A673 (cell line): ENCODE measurements around the gene ACSBG1. TPM values are rescaled to one million over a fixed set of nuclear protein-coding genes. Genes with fewer than 3 reads are reported as not detected.

Experiments used
- BruUV-seq: library from RNA; stranded (reverse); fragments of 400-500 nt; replicated peaks from 2 replicates; lab custom pipeline; 2021; lab: Mats Ljungman, UMichigan
- CTCF ChIA-PET: fragments of 300-600 bp; sonication (Branson Sonifier 250); formaldehyde crosslinking; loops from one replicate; lab custom pipeline; 2022; ENCODE audit warnings: antibody characterized with exemption; lab: Charles Lee
- POLR2A ChIA-PET: fragments of 300-600 bp; sonication (Branson Sonifier 250); formaldehyde crosslinking; loops from one replicate; lab custom pipeline; 2022; ENCODE audit warnings: antibody characterized with exemption; ENCODE audit not compliant: low non-redundant PET; lab: Charles Lee
- DNase-seq: peaks from one replicate; pipeline ENCODE4 v3.0.0-alpha.2; 2015; ENCODE audit warnings: low spot score
- H3K27ac ChIP-seq: fragments of 200-600 bp; sonication (generic); 2 replicates; pipeline ENCODE4 v1.5.1; 2016; ENCODE audit warnings: mixed run types, low read depth, mild to moderate bottlenecking, mixed read lengths, antibody characterized with exemption, low read length; ENCODE audit not compliant: poor library complexity, severe bottlenecking
- H3K27me3 ChIP-seq: fragments of 200-600 bp; sonication (generic); replicated peaks from 2 replicates; pipeline ENCODE4 v1.6.1; 2017; ENCODE audit warnings: mixed run types, low read depth, mild to moderate bottlenecking, mixed read lengths, antibody characterized with exemption, low read length; ENCODE audit not compliant: insufficient read depth, poor library complexity
- H3K36me3 ChIP-seq: fragments of 200-600 bp; sonication (generic); 2 replicates; pipeline ENCODE4 v1.6.1; 2016; ENCODE audit warnings: mixed run types, mild to moderate bottlenecking, mixed read lengths, antibody characterized with exemption, low read length; ENCODE audit not compliant: insufficient read depth, poor library complexity, severe bottlenecking
- H3K4me1 ChIP-seq: fragments of 200-600 bp; sonication (generic); 2 replicates; pipeline ENCODE4 v1.6.1; 2017; ENCODE audit warnings: mixed run types, mild to moderate bottlenecking, mixed read lengths, antibody characterized with exemption, low read length; ENCODE audit not compliant: insufficient read depth, poor library complexity, severe bottlenecking
- H3K4me3 ChIP-seq: fragments of 200-600 bp; sonication (generic); 2 replicates; pipeline ENCODE4 v1.5.1; 2016; ENCODE audit warnings: low read depth, mixed run types, mild to moderate bottlenecking, mixed read lengths, low read length; ENCODE audit not compliant: poor library complexity, severe bottlenecking
- H3K9me3 ChIP-seq: fragments of 200-600 bp; sonication (generic); 2 replicates; pipeline ENCODE4 v1.6.1; 2016; ENCODE audit warnings: mixed run types, low read depth, mild to moderate bottlenecking, mixed read lengths, antibody characterized with exemption, low read length; ENCODE audit not compliant: poor library complexity, severe bottlenecking
- EZH2 ChIP-seq: fragments of 200-600 bp; sonication (generic); IDR thresholded peaks from 2 replicates; pipeline ENCODE4 v1.6.1; 2017; ENCODE audit warnings: borderline replicate concordance, low read depth, mild to moderate bottlenecking, mixed read lengths, antibody characterized with exemption, low read length; ENCODE audit not compliant: poor library complexity, severe bottlenecking
- intact Hi-C: fragments of 100-400 bp; cut with micrococcal nuclease; formaldehyde crosslinking; loops from one replicate; pipeline ENCODE4 v1.10.0; 2022; ENCODE audit not compliant: unreplicated experiment
- total RNA-seq: library from RNA; stranded (reverse); gene quantifications from 2 replicates; pipeline ENCODE4 v1.2.3, GENCODE V29; 2021
- TF ChIP-seq, protein P1 (sequence below): fragments of 300-800, 200-600 bp; sonication (generic); conservative IDR thresholded peaks from 2 replicates; pipeline ENCODE4 v1.5.1; 2017; ENCODE audit warnings: low read depth, mild to moderate bottlenecking, antibody characterized with exemption, low read length, moderate library complexity, mixed read lengths

ACSBG1 gene
- total RNA-seq, 1 experiment from 2014 or later, result 0.45 TPM

DNA sequence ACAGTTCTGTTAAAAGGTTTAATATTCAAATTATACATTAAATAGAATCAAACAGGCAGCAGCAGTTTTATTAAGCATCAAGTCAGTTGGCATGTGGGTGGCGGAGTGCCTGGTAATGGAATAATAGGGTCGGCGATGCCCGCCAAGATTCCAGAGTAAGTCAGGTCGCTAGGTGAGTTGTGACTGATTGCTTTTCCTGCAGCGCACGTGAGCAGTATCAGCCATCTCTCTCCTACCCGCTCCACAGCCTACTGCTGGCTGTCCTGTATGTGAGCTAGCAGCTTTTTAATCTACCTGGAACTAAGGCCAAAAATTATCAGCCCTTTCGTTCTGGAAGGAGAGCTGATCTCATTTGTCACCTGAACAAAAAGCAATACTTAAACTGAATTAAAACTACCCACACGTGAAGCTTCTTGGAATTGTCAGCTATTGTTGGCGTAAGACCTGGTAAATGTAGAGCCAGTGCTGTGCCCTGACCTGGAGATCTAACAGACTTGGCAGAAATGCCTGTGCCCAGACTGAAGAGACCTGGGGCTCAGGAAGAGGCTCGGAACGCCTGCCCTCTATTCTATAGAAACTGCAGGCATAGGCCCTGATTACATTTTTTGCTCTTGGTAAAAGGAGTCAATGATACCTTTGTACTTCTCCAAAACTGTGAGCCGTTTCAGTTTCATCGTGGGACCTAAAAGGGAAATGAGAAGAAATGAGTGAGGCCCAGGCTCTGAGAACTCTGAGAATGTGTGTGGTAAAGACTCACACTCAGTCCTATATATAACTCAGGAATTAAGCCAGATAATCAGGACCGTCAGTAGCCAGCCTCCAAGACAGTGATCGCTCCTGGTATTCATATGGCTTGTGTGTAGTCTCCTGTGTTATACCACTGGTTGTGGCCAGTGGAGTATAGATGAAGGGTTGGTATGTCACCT is 63.3 kb downstream of the ACSBG1 start:
- Histone ChIP-seq H3K4me1 (no peaks in the 10 kb centered on the region), H3K27me3 (no peaks in the 10 kb centered on the region), H3K27ac (no peak overlapping the region), H3K9me3 (no peaks in the 10 kb centered on the region), H3K36me3 (peaks cover 38% of the 10 kb centered on the region), H3K4me3 (no peak overlapping the region)
- intact Hi-C loops, result no loop called here
- POLR2A ChIA-PET, result no interaction called here
- CTCF ChIA-PET, result no interaction called here
- no peak for TF ChIP-seq EZH2
- TF ChIP-seq, protein P1, sequence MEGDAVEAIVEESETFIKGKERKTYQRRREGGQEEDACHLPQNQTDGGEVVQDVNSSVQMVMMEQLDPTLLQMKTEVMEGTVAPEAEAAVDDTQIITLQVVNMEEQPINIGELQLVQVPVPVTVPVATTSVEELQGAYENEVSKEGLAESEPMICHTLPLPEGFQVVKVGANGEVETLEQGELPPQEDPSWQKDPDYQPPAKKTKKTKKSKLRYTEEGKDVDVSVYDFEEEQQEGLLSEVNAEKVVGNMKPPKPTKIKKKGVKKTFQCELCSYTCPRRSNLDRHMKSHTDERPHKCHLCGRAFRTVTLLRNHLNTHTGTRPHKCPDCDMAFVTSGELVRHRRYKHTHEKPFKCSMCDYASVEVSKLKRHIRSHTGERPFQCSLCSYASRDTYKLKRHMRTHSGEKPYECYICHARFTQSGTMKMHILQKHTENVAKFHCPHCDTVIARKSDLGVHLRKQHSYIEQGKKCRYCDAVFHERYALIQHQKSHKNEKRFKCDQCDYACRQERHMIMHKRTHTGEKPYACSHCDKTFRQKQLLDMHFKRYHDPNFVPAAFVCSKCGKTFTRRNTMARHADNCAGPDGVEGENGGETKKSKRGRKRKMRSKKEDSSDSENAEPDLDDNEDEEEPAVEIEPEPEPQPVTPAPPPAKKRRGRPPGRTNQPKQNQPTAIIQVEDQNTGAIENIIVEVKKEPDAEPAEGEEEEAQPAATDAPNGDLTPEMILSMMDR, result no peak
- no TSS peak for BruUV-seq
- DNase-seq, result no peak

DNA sequence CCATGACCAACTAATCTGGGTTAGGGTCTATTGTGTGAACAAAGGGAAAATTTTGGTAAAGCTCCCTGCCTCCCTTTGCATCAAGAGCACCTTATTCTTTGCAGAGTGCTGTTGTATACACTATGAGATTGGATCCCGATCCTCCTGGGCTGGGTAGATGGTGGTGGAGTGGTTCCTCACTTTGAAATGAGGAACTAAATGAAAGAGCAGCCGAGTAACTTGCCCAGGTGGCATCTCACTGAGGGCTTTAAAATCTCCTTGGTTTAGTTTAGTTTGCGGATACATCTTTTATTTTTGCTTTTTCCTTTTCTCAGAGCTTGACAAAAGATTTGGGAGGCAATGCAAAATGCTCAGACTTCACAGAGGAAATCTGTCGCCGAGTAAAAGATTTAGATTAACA is 65.8 kb downstream of the ACSBG1 start:
- CTCF ChIA-PET, result no interaction called here
- BruUV-seq, result no TSS peak

DNA sequence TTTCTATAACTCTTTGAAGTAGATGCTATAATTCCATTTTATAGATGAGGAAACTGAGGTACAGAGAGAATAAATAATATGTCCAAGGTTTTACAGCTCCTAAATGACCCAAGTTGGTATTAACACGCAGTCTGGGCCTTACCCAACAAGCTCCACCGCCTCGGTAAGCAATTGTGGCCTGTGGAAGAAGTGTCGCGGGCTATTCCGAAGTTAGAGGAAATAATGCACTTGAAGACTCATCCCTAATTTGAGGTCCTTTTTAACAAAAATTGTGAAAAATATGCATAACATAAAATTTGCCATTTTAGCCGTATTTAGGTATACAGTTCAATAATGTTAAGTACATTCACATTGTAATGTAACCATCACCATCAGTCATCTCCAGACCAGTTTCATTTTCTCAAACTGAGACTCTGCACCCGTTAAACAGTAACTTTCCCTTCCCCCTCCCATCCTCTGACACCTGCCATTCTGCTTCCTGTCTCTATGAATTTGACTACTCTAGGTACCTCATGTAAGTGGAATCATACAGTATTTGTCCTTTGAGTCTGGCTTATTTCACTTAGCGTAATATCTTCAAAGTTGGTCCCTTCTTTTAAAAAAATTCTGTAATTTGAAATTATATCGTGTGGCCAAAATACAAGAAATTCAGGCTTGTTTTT is 67.0 kb downstream of the ACSBG1 start:
- Histone ChIP-seq H3K4me3 (no peak overlapping the region), H3K27ac (no peak overlapping the region), H3K27me3 (no peaks in the 10 kb centered on the region), H3K4me1 (no peaks in the 10 kb centered on the region), H3K9me3 (no peaks in the 10 kb centered on the region), H3K36me3 (peaks cover 47% of the 10 kb centered on the region)
- intact Hi-C loops, result no loop called here
- ChIA-PET POLR2A (no interaction called here), CTCF (no interaction called here)
- TF ChIP-seq, protein P1, result no peak
- TF ChIP-seq EZH2, result no peak
- no TSS peak for BruUV-seq
- no peak for DNase-seq

More for the DNA sequence above, 65.8 kb downstream of the ACSBG1 start:
- POLR2A ChIA-PET, result no interaction called here
- Histone ChIP-seq H3K9me3 (no peaks in the 10 kb centered on the region), H3K4me3 (no peak overlapping the region), H3K27ac (no peak overlapping the region), H3K27me3 (no peaks in the 10 kb centered on the region), H3K36me3 (peaks cover 43% of the 10 kb centered on the region), H3K4me1 (no peaks in the 10 kb centered on the region)
- no peak for DNase-seq
- intact Hi-C loops, result no loop called here
- TF ChIP-seq, protein P1, result no peak
- TF ChIP-seq EZH2, result no peak
